GM10847 (cell line): ENCODE data around the gene PNMA1.

Source experiments
- POLR2A ChIP-seq: IDR thresholded peaks from 2 replicates; pipeline ENCODE4 v1.6.1; 2011; ENCODE audit not compliant: insufficient read length; ENCODE audit errors: extremely low read depth

The PNMA1 gene

GRCh38 chr14:73713803-73714655, at the start of gene PNMA1:
TSS of gene PNMA1 (minus strand) at chr14:73714384. CDS start at chr14:73713639, 745 bp downstream.
- TF ChIP-seq POLR2A: peak; percentile 40

GRCh38 chr14:73763396-73763795, 49.2 kb upstream of the PNMA1 start:
- TF ChIP-seq POLR2A: no peak

GRCh38 chr14:73762375-73762822, 48.2 kb upstream of the PNMA1 start:
- no peak for TF ChIP-seq POLR2A

GRCh38 chr14:73761618-73762355, 47.6 kb upstream of the PNMA1 start:
- TF ChIP-seq POLR2A: no peak

GRCh38 chr14:73760598-73761586, 46.7 kb upstream of the PNMA1 start:
- TF ChIP-seq POLR2A: no peak

- TF ChIP-seq POLR2A: peak; percentile 97
Observed at GRCh38 chr14:73759714-73760597, 45.8 kb upstream of the PNMA1 start.

- no peak for TF ChIP-seq POLR2A
Observed at GRCh38 chr14:73759183-73759713, 45.1 kb upstream of the PNMA1 start.

GRCh38 chr14:73758392-73759182, 44.4 kb upstream of the PNMA1 start:
- TF ChIP-seq POLR2A: no peak

GRCh38 chr14:73757876-73758391, 43.8 kb upstream of the PNMA1 start:
- no peak for TF ChIP-seq POLR2A

GRCh38 chr14:73757381-73757780, 43.2 kb upstream of the PNMA1 start:
- TF ChIP-seq POLR2A: no peak

- TF ChIP-seq POLR2A: no peak
Observed at GRCh38 chr14:73755434-73756014, 41.3 kb upstream of the PNMA1 start.

- TF ChIP-seq POLR2A: no peak
Observed at GRCh38 chr14:73754911-73755360, 40.8 kb upstream of the PNMA1 start.
